Measurements from ENCODE around the gene RBM10. TPM values are rescaled to one million over a fixed set of nuclear protein-coding genes. Genes with fewer than 3 reads are reported as not detected.

RBM10 gene
- total RNA-seq, 1 donor from 2014 or later = 27.8 TPM

GRCh38 chrX:47209508-47210238, 64.7 kb downstream of the RBM10 start:
- intact Hi-C loops (cut with micrococcal nuclease) = no loop called here
- H3K27ac ChIP-seq (replicated peaks) = peak overlapping the region; percentile 67
- no peak for TF ChIP-seq CTCF (IDR thresholded peaks at IDR 0.05; ENCODE audit: borderline replicate concordance)
- H3K4me1 ChIP-seq = peaks cover 10% of the 10 kb centered on the region
- no peak overlapping the region for H3K4me3 ChIP-seq
- H3K27me3 ChIP-seq (ENCODE audit: low read depth) = no peaks in the 10 kb centered on the region
- DNase-seq = peak; percentile 33
- H3K9me3 ChIP-seq (replicated peaks) = no peaks in the 10 kb centered on the region
- H3K36me3 ChIP-seq = peaks cover 85% of the 10 kb centered on the region

GRCh38 chrX:47210661-47211425, 65.8 kb downstream of the RBM10 start:
- peak overlapping the region; percentile 67 for H3K27ac ChIP-seq (replicated peaks)
- H3K36me3 ChIP-seq = peaks cover 84% of the 10 kb centered on the region
- no peak for TF ChIP-seq CTCF (IDR thresholded peaks at IDR 0.05; ENCODE audit: borderline replicate concordance)
- H3K4me3 ChIP-seq = no peak overlapping the region
- intact Hi-C loops (cut with micrococcal nuclease) = no loop called here
- no peak for DNase-seq
- H3K9me3 ChIP-seq (replicated peaks) = no peaks in the 10 kb centered on the region
- H3K4me1 ChIP-seq = peaks cover 10% of the 10 kb centered on the region
- H3K27me3 ChIP-seq (ENCODE audit: low read depth) = no peaks in the 10 kb centered on the region

GRCh38 chrX:47212381-47213293, 67.6 kb downstream of the RBM10 start:
- Histone ChIP-seq H3K27ac (replicated peaks) (no peak overlapping the region), H3K36me3 (peaks cover 66% of the 10 kb centered on the region), H3K9me3 (replicated peaks) (no peaks in the 10 kb centered on the region), H3K4me1 (peaks cover 23% of the 10 kb centered on the region), H3K4me3 (no peak overlapping the region), H3K27me3 (ENCODE audit: low read depth) (no peaks in the 10 kb centered on the region)
- intact Hi-C loops (cut with micrococcal nuclease) = no loop called here
- no peak for DNase-seq
- TF ChIP-seq CTCF (IDR thresholded peaks at IDR 0.05; ENCODE audit: borderline replicate concordance) = no peak

GRCh38 chrX:47214435-47215077, 69.5 kb downstream of the RBM10 start:
- TF ChIP-seq CTCF (IDR thresholded peaks at IDR 0.05; ENCODE audit: borderline replicate concordance) = no peak
- no peak for DNase-seq
- H3K4me3 ChIP-seq = no peak overlapping the region
- H3K27me3 ChIP-seq (ENCODE audit: low read depth) = no peaks in the 10 kb centered on the region
- peaks cover 59% of the 10 kb centered on the region for H3K36me3 ChIP-seq
- H3K9me3 ChIP-seq (replicated peaks) = no peaks in the 10 kb centered on the region
- H3K27ac ChIP-seq (replicated peaks) = no peak overlapping the region
- H3K4me1 ChIP-seq = peaks cover 20% of the 10 kb centered on the region
- intact Hi-C loops (cut with micrococcal nuclease) = no loop called here
